Memory B cell (primary cell): ENCODE results near the gene HLCS.

Experiments used
- ATAC-seq: fragments of 150-1000 bp; cut with Tn5 transposase; 2 replicates; pipeline ENCODE4 v1.10.0; 2021; ENCODE audit warnings: low read depth, mild to moderate bottlenecking, moderate library complexity
- DNase-seq, 2 donors: peaks; one replicate each; pipeline ENCODE4 v3.0.0; 2022; ENCODE audit warnings: low spot score in 2 of 2
- H3K27ac Mint-ChIP-seq: one replicate; pipeline ENCODE4 v1.8.0; 2022; ENCODE audit warnings: mild to moderate bottlenecking, moderate library complexity, mixed read lengths
- H3K27me3 Mint-ChIP-seq: one replicate; pipeline ENCODE4 v1.8.0; 2022; ENCODE audit warnings: mixed read lengths
- H3K36me3 Mint-ChIP-seq: one replicate; pipeline ENCODE4 v1.8.0; 2022; ENCODE audit warnings: mild to moderate bottlenecking, mixed read lengths
- H3K4me1 Mint-ChIP-seq: one replicate; pipeline ENCODE4 v1.8.0; 2022; ENCODE audit warnings: mixed read lengths
- H3K4me3 Mint-ChIP-seq: one replicate; pipeline ENCODE4 v1.8.0; 2022; ENCODE audit warnings: mild to moderate bottlenecking, moderate library complexity, mixed read lengths
- H3K9me3 Mint-ChIP-seq: one replicate; pipeline ENCODE4 v1.8.0; 2022; ENCODE audit warnings: mixed read lengths

The HLCS gene

DNA sequence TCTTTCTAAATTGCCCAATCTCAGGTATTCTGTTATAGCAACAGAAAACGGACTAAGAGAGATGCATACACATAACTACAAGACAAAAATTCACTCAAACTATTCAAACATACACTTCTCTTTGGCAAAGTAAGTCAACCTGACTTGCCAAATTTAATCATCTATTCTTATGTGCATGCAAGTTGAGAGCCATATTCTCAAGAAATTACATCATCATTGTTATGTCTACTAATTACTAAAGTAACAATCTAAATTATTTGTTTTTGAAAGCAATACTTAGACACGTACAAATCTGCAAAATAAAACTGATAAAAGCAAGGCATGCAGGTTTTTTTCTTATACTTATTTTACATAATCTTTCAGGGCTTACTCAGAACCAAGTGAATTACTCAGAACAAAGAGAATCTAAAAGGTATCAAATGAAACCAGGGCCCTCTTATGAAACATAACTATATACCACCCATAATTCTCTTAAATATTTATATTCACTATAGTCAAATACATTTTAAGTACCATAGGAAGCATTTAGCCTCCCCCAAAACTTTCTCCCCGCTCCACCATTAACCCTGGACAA, 62.3 kb downstream of the HLCS start:
- peaks cover 21% of the 10 kb centered on the region for H3K36me3 Mint-ChIP-seq
- H3K4me3 Mint-ChIP-seq: no peak overlapping the region
- H3K9me3 Mint-ChIP-seq: no peaks in the 10 kb centered on the region
- ATAC-seq (no peak), DNase-seq (no peak)
- peaks cover 4% of the 10 kb centered on the region for H3K4me1 Mint-ChIP-seq
- H3K27ac Mint-ChIP-seq: no peak overlapping the region
- no peaks in the 10 kb centered on the region for H3K27me3 Mint-ChIP-seq

DNA sequence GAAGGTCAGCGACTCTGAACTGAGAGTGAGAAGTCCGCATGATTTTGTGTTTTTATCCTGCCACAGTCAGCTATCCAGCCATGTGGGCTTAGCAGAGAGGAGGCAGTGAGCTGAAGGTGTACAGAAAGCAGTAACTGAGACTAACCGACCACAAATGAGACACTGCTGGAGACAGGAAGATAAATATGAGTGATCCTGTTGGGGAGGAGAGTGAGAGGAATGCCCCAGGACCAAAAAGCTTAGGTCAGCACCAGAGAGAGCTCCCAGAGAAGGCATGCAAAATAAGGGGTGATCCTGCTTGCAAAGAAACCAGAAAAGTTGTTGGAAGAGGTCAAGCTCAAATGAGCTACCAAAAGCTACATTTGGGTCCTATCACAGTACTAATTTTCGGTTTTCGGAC, 63.7 kb downstream of the HLCS start:
- Mint-ChIP-seq H3K27ac (no peak overlapping the region), H3K27me3 (no peaks in the 10 kb centered on the region), H3K4me1 (peaks cover 4% of the 10 kb centered on the region), H3K4me3 (no peak overlapping the region), H3K36me3 (peaks cover 20% of the 10 kb centered on the region), H3K9me3 (no peaks in the 10 kb centered on the region)
- DNase-seq (no peak), ATAC-seq (no peak)

DNA sequence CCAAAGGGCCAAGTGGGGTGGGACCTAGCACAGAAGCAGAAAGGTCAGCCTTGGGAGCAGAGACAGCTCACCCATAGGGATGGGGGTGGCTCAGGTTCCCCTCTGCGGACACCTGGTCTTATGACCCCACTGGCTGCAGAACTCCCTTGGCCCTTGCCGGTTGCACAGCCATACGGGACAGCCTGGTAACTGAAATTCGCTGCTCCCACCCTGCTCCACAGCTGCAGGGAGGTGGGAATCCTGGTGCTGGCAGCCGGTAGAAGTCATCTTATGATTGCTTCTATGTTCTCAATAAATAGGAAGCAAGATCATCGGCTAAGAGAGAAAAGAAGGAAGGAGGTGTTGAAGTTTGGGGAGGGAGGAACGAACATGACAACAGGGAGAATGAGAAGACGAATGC, 64.1 kb downstream of the HLCS start:
- Mint-ChIP-seq H3K27ac (no peak overlapping the region), H3K9me3 (no peaks in the 10 kb centered on the region), H3K36me3 (peaks cover 19% of the 10 kb centered on the region), H3K4me1 (peaks cover under 1% of the 10 kb centered on the region), H3K4me3 (no peak overlapping the region), H3K27me3 (no peaks in the 10 kb centered on the region)
- DNase-seq (no peak), ATAC-seq (no peak)

DNA sequence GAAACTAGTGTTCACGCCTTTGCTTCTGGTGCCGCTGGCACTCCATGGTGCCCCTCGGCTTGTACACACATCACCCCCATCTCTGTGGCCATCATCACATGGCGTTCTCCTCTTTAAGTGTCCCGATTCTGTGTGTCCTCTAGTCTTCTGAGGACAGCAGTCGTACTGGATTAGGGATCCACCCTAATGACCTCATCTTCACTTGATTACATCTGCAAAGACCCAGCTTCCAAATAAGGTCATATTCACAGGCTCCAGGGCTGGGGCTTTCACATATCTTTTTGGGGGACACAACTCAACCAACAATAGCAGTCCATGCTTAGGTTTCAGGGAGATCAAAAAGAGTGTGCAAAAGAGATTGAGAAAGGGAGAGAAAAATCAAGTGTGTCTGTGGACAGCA, 64.9 kb downstream of the HLCS start:
- Mint-ChIP-seq H3K9me3 (no peaks in the 10 kb centered on the region), H3K4me1 (no peaks in the 10 kb centered on the region), H3K27ac (no peak overlapping the region), H3K27me3 (no peaks in the 10 kb centered on the region), H3K4me3 (no peak overlapping the region), H3K36me3 (peaks cover 24% of the 10 kb centered on the region)
- ATAC-seq: no peak
- DNase-seq: no peak

DNA sequence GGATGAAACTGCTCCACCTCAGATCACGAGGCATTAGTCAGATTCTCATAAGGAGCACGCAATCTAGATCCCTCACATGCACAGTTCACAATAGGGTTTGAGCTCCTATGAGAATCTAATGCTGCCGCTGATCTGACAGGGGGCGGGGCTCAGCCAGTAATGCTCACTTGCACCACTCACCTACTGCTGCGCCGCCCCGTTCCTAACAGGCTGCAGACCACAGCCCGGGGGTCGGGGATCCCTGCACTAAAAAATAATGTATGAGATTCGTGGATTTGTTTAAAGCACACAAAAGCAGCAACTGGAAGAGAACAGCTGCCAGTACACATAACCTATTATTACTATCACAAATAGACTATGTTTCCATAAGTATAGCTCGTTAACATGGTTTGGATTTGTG, 72.9 kb downstream of the HLCS start:
- Mint-ChIP-seq H3K27me3 (no peaks in the 10 kb centered on the region), H3K9me3 (no peaks in the 10 kb centered on the region), H3K27ac (no peak overlapping the region), H3K4me1 (no peaks in the 10 kb centered on the region), H3K4me3 (no peak overlapping the region), H3K36me3 (peaks cover 34% of the 10 kb centered on the region)
- DNase-seq (no peak), ATAC-seq (no peak)

DNA sequence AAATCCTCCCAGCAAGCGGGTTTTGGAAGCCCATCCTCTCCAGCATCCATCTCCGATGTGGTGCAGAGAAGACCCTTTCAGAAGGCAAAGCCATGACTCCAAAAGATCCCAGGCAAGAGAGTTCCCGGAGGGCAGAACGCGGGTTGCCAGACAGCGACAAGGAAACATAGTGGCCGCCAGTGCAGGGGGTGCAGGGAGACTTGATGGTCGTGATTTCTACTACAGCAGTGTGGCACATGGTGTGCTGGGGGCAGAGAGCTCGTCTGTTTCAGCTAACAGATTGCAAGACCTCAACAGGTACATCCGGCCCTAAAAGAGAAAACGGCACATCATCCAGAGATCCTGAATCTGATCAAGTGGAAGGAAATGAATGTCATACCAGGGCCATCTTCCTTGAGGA, 74.3 kb downstream of the HLCS start:
- Mint-ChIP-seq H3K36me3 (peaks cover 32% of the 10 kb centered on the region), H3K9me3 (no peaks in the 10 kb centered on the region), H3K4me3 (no peak overlapping the region), H3K27ac (no peak overlapping the region), H3K27me3 (no peaks in the 10 kb centered on the region), H3K4me1 (no peaks in the 10 kb centered on the region)
- no peak for ATAC-seq
- DNase-seq: no peak

DNA sequence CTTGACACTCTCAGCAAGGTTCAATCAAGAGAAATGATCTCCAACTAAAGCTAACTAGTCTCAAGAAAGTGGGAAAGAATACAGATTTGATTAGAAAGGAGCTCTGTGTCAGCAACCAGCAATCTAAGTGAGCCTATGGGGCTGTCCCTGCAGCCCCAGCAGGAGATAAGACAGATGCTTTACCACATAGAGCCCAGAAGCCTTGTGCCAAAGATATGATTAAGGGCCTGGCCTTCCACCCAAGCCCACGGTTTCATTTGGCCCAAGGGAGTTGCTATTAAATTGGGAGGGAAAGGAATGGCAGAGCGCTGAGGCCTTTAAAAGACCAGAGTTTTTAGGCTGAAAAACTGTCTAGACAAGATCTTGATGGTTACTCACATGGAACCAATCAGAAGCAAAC, 74.8 kb downstream of the HLCS start:
- no peaks in the 10 kb centered on the region for H3K27me3 Mint-ChIP-seq
- H3K36me3 Mint-ChIP-seq: peaks cover 30% of the 10 kb centered on the region
- no peak overlapping the region for H3K4me3 Mint-ChIP-seq
- no peak overlapping the region for H3K27ac Mint-ChIP-seq
- ATAC-seq (no peak), DNase-seq (no peak)
- H3K9me3 Mint-ChIP-seq: no peaks in the 10 kb centered on the region
- no peaks in the 10 kb centered on the region for H3K4me1 Mint-ChIP-seq

DNA sequence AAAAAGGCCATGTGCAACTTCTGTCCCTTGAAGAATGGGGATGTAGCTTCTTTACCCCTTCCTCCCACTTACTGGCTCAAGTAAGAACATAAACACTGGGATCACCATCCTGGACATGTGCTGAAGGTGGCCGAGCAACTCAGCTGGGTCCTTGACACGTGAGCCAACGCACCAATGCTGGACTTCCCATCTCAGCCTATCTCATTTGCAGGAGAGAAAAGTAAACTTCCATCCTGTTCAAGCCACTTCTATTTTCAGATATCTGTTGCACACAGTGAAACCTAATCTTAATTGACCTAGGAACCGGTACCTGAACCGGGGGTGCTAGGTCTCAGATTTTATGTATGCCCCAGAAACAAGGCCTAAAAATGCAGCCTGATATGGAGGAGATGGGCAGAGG, 75.3 kb downstream of the HLCS start:
- Mint-ChIP-seq H3K27ac (no peak overlapping the region), H3K4me3 (no peak overlapping the region), H3K36me3 (peaks cover 28% of the 10 kb centered on the region), H3K4me1 (no peaks in the 10 kb centered on the region), H3K27me3 (no peaks in the 10 kb centered on the region), H3K9me3 (no peaks in the 10 kb centered on the region)
- DNase-seq (no peak), ATAC-seq (no peak)

DNA sequence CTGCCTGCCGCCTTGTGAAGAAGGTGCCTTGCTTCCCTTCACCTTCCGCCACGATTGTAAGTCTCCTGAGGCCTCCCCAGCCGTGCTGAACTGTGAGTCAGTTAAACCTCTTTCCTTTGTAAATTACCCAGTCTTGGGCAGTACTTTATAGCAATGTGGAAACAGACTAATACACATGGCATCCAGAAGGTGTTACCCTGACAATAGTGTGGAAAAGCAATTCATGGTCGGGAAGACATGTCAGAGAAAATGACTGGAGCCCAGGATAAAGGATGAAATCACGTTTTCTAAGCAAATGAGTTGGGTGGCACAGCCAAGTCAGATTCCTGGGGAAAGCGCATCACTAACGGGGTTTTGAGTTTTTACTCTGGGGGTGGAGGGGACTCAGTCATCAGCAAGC, 76.4 kb downstream of the HLCS start:
- no peak overlapping the region for H3K27ac Mint-ChIP-seq

DNA sequence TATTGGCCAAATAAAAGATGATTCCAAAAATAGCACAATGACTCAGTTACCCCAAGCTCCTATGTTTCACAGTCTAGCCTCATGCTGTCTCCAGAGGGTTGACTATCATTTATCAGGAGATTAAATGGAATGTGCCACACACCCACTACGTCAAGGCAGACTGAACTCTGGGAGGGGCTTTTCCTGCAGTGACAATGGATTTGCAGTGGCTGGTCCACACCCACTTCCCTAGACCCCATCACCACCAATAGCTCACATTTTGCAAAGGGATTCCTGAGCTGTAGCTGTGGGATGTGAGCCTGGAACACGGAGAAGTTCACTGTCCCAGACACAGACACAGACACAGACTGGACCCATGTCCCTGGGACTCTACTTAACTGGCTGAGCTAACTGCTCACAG, 77.1 kb downstream of the HLCS start:
- Mint-ChIP-seq H3K4me3 (no peak overlapping the region), H3K9me3 (peaks cover 2% of the 10 kb centered on the region), H3K27ac (no peak overlapping the region), H3K36me3 (peaks cover 26% of the 10 kb centered on the region), H3K4me1 (no peaks in the 10 kb centered on the region), H3K27me3 (no peaks in the 10 kb centered on the region)
- ATAC-seq: no peak
- DNase-seq: no peak

More for the DNA sequence above, 76.4 kb downstream of the HLCS start:
- Mint-ChIP-seq H3K4me1 (no peaks in the 10 kb centered on the region), H3K36me3 (peaks cover 23% of the 10 kb centered on the region), H3K9me3 (no peaks in the 10 kb centered on the region), H3K4me3 (no peak overlapping the region), H3K27me3 (no peaks in the 10 kb centered on the region)
- DNase-seq (no peak), ATAC-seq (no peak)

DNA sequence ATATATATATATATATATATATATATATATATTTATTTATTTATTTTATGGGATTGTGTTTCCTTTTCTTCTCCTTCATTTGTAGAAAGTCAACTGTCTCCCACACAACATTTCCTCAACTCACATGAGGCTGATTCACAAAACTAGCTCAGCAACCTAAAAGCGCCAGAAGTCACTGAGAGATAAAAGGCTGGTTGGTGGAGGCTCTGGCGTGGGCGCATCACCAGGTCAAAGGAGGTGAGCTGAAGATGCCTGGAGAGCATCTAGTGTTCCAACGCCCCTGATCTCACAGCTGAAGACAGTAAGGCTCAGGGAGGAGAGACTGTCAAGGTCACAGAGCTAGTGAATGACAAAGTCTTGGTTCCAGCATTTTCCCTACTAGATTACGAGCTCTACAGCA, 78.0 kb downstream of the HLCS start:
- Mint-ChIP-seq H3K36me3 (peaks cover 31% of the 10 kb centered on the region), H3K27ac (no peak overlapping the region), H3K9me3 (peaks cover 3% of the 10 kb centered on the region), H3K27me3 (no peaks in the 10 kb centered on the region), H3K4me3 (no peak overlapping the region), H3K4me1 (no peaks in the 10 kb centered on the region)
- ATAC-seq: no peak
- no peak for DNase-seq

DNA sequence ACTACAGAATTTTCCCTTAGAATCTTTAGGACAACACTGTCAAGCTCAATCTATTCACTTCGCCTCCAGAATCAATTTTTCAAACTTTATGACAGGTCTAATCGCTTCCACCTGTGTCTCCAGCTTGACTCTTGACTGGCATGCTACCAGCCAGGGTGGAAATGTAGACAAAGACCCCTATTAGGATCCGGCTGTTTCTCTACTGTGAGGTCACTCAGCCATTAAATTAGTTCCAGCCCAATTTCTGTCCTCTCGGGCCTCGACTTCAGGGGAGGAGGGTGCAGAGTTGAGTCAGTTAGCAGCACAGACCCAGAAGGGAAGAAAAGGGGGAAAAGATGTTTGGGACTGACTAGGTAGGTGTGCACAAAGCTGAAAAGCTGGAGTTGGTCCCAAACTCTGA, 78.5 kb downstream of the HLCS start:
- no peaks in the 10 kb centered on the region for H3K4me1 Mint-ChIP-seq
- ATAC-seq (no peak), DNase-seq (no peak)
- no peak overlapping the region for H3K4me3 Mint-ChIP-seq
- H3K27me3 Mint-ChIP-seq: no peaks in the 10 kb centered on the region
- peaks cover 3% of the 10 kb centered on the region for H3K9me3 Mint-ChIP-seq
- H3K27ac Mint-ChIP-seq: no peak overlapping the region
- H3K36me3 Mint-ChIP-seq: peaks cover 34% of the 10 kb centered on the region

DNA sequence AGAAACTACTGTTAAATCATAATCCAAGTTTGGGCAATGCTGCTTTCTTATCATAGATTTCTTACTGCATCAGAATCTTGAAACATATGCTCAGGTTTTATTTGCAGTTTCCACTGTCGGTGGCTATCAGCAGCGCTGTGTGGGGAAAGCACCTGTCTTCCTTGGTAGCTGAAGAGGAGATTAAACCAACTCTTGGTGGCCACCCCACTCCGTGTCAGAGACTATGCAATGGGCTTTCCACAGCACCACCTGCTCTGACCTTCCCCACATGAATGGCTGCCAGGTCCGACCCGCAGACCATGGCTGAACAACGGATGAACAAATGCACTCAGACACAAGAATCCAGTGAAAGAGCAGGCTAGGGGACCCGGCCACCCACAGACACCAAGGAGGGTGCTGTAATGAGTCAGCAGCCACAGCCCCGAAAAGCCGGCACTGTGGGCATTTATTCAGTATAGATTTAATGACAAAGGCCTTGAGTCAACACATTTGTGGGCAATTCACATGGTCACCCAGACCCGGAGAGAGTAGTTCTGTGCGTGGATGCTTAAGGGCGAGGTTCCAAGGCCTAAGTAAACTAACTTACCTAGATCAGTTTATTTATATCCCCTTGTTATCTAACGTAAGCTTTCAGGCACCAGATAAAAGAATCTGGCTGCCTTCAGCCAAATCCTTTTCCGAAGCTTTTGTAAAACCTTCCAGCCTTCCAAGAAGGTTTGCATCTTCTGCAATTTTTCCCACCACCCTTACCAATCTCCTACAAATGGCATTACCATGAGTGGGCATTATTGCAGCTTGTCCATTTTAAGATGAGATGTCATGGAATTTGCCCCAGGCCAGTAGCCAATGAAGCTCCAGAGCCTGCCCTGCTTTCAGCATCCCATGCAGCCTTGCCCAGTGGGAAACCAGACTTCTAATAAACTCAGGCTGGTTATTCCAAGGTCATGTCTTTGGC, 82.7 kb downstream of the HLCS start:
- H3K36me3 Mint-ChIP-seq: peaks cover 40% of the 10 kb centered on the region
- H3K4me1 Mint-ChIP-seq: no peaks in the 10 kb centered on the region
- H3K27me3 Mint-ChIP-seq: no peaks in the 10 kb centered on the region
- ATAC-seq (no peak), DNase-seq (no peak)
- H3K9me3 Mint-ChIP-seq: peaks cover 6% of the 10 kb centered on the region
- no peak overlapping the region for H3K27ac Mint-ChIP-seq
- no peak overlapping the region for H3K4me3 Mint-ChIP-seq

DNA sequence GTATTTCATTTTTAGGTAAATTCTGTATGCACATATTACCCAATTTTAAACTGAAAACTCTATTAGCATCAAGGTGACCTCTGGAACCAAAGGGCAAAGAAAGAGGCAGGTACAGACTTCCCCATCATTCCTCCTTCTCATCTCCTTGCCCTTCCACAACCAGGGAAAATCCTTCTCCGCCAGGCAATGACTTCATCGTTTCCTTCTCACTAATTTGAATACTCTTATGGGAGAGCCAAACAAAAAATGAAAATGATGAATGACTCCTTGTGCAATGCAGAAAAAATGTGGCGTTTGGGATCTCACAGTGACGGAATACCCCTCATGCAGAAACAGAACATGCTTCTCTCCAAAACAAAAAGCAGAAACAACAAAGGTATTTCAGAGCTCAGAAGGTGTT, 83.7 kb downstream of the HLCS start:
- Mint-ChIP-seq H3K36me3 (peaks cover 40% of the 10 kb centered on the region), H3K9me3 (peaks cover 6% of the 10 kb centered on the region), H3K4me1 (no peaks in the 10 kb centered on the region), H3K4me3 (no peak overlapping the region), H3K27ac (no peak overlapping the region), H3K27me3 (no peaks in the 10 kb centered on the region)
- ATAC-seq (no peak), DNase-seq (no peak)

DNA sequence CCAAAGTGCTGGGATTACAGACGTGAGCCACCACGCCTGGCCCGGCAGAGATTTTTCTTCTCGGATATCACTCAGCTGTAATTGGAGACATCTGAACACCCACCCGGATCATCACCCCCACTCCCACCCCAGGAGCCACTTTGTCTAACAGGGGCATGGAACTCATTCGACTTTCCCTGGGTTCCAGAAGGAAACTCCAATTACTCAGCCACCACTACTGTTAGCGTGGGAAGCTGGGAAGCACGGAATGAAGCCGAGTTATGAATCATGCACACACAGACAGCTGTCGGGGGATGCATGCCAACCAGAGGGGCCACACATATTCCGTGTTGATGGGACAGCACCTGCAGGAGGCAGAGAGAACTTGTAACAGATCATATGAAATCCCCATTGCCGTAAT, 85.2 kb downstream of the HLCS start:
- Mint-ChIP-seq H3K4me1 (no peaks in the 10 kb centered on the region), H3K27me3 (no peaks in the 10 kb centered on the region), H3K36me3 (peaks cover 46% of the 10 kb centered on the region), H3K4me3 (no peak overlapping the region), H3K27ac (no peak overlapping the region), H3K9me3 (peaks cover 6% of the 10 kb centered on the region)
- ATAC-seq: no peak
- no peak for DNase-seq
